ENCODE data around the gene SLC25A39. TPM values are rescaled to one million over a fixed set of nuclear protein-coding genes. Genes with fewer than 3 reads are reported as not detected.

The SLC25A39 gene
- total and polyA plus RNA-seq, 2 of the 13 experiments (the other 11 are each of a cell fraction or from before 2014, with no cell fraction given) = 144 to 151 TPM

- TF ChIP-seq ZNF800 (CRISPR knock-in tag; IDR thresholded peaks at IDR 0.05) (no peak; the same call in 1 of the 2 replicates), CCDC6 (CRISPR knock-in tag; IDR thresholded peaks at IDR 0.05) (no peak), ATF5 (CRISPR knock-in tag; IDR thresholded peaks at IDR 0.05; ENCODE audit: low read depth) (peak; percentile 55; the same call in 1 of the 2 replicates), ZNF318 (CRISPR knock-in tag; IDR thresholded peaks at IDR 0.05) (no peak), ZNF333 (CRISPR knock-in tag; IDR thresholded peaks at IDR 0.05; ENCODE audit: borderline replicate concordance) (no peak), ZNF746 (CRISPR knock-in tag; IDR thresholded peaks at IDR 0.05) (peak; percentile 54; the same call in 1 of the 2 replicates), ZNF17 (CRISPR knock-in tag; IDR thresholded peaks at IDR 0.05) (peak; percentile 62; the same call in 1 of the 2 replicates), ZNF362 (CRISPR knock-in tag; IDR thresholded peaks at IDR 0.05; ENCODE audit: borderline replicate concordance) (no peak), MEIS2 (CRISPR knock-in tag; IDR thresholded peaks at IDR 0.05) (no peak), NFE2 (CRISPR knock-in tag; IDR thresholded peaks at IDR 0.05) (no peak), ZSCAN22 (CRISPR knock-in tag; IDR thresholded peaks at IDR 0.05) (no peak), MIER3 (CRISPR knock-in tag; IDR thresholded peaks at IDR 0.05; ENCODE audit: borderline replicate concordance) (no peak), SNAPC5 (CRISPR knock-in tag; IDR thresholded peaks at IDR 0.05; ENCODE audit: borderline replicate concordance) (no peak), NFE2L1 (CRISPR knock-in tag; IDR thresholded peaks at IDR 0.05; ENCODE audit: borderline replicate concordance) (no peak; the same call in 1 of the 2 replicates), RFXAP (CRISPR knock-in tag; IDR thresholded peaks at IDR 0.05; ENCODE audit: borderline replicate concordance) (0 out of 2 replicates have a peak, but pooled peaks have one; percentile 5), ZNF569 (CRISPR knock-in tag; IDR thresholded peaks at IDR 0.05; ENCODE audit: borderline replicate concordance) (no peak), ZNF816 (CRISPR knock-in tag; IDR thresholded peaks at IDR 0.05; ENCODE audit: borderline replicate concordance) (no peak)
Measured at GRCh38 chr17:44324092-44324570, 492 bp downstream of the SLC25A39 start (continued).
